COLO668 (cell line): ENCODE data around the gene TRIM32.
"Not testable (repeated sequence)": the region's sequence is repeated elsewhere in the genome, so short reads cannot be mapped to it uniquely, and the experiment has no call there.

Experiments
- DNase-seq: peaks from one replicate; lab custom pipeline; 2025; ENCODE audit not compliant: unreplicated experiment; lab: John Stamatoyannopoulos, UW

TRIM32 gene

DNA sequence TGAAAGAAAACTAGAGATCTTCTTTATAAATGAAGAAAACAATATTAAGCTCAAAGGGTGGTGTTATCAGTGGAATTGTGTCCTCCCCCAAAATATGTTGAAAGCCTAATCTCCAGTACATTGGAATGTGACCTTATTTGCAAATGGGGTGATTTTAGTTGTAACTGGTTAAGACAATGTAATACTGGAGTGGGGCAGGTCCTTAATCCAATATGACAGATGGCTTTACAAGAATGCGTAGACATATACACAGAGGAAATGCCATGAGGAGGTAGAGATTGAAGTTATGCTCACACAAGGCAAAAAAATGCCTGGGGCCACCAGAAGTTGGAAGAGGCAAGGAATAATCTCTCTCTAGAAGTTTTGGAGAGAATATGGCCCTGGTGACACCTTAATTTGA lies 13.7 kb upstream of the TRIM32 start:
- no peak for DNase-seq

DNA sequence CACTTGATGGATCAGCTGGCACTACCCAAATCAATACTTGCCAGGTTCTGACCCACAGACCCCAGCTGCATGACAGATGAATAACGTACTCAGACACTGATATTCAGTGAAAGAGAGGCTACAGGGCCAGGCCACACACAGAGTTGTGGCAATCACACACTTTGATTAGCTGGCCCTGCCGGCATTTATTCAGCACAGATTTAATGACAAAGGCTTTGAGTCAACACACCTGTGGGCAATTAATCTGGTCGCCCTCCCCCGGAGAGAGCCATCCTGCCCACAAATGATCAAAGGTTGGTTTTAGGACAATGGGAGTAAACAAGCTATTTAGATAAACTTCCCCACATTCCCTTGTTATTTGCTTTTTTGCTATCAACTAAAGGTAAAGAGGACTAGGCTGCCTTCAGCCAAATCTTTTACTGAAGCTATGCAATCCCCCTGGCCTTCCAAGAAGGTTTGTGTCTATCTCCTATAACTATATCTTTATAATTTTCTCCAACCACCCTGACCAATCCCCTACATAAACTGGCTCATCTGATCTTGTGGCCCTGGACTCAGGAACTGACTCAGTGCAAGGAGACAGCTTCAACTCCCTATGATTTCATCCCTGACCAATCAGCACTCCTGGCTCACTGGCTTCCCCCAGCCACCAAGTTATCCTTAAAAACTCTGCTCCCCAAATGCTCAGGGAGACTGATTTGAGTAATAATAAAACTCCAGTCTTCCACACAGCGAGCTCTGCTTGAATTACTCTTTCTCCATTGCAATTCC lies 12.7 kb upstream of the TRIM32 start:
- DNase-seq: no peak

DNA sequence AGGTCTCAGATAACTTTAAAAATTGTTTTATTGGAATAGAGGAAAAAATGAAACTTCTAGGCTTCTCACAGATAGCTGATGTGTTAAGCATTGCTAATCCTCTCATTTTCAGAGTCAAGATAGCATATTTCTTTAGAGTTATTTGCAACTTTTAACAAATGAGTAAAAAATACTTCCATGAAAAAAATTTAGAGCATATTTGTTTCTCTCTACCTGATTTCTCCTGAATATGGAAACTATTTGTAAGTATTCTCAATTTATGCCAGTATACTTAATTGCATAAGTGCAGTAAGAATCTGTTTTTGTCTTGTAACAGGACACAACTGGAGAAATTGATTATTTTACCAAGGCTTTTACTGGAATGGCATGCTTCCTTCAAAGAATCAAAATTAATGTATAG lies 3.6 kb upstream of the TRIM32 start:
- no peak for DNase-seq

DNA sequence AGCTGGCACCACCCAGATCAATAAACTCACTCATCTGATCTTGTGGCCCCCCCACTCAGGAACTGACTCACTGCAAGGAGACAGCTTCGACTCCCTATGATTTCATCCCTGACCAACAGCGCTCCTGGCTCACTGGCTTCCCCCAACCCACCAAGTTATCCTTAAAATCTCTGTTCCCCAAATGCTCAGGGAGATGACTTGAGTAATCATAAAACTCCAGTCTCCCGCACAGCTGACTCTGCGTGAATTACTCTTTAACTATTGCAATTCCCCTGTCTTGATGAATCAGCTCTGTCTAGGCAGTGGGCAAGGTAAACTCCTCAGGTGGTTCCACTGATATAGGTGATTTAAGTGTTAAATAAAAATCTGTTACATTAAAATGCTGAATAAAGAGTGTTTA lies 1.9 kb upstream of the TRIM32 start:
- DNase-seq: no peak

DNA sequence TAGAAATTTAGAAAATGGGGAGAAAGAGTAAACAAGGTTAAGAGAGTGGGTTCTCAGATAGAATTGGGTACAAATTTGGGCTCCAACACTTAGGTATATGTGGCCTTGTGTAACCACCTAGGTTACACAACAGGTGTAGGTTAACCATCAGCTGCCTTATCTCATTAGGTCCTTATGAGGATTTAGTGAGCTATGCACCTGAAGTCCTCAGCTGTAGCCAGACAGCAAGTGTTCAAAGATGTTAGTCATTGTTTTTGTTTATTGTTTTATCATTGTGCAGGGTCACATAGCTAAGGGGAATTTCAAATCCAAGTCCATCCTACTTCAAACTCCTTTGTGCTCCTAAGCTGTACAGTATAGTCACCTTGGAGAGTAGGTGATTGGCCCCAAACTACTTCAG lies 970 bp upstream of the TRIM32 start:
- no peak for DNase-seq

DNA sequence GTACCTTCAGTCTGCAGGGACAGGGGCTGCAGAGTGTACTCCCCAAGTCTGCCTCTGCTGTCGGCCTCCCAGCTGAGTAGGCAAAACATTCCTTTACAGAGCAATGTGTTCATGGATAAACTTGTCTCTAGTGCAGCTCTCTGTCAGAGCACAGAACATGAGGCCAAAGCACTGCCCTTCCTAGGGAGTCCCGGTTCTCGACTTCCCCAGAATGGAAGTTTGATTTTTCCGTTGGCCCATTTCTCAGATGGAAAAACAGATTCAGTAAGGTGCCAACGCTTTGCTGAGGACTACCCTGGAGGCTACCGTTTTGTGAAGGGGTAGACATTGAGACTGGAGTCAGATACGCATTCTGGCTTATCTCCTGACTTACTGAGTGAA lies 422 bp upstream of the TRIM32 start:
- no peak for DNase-seq

DNA sequence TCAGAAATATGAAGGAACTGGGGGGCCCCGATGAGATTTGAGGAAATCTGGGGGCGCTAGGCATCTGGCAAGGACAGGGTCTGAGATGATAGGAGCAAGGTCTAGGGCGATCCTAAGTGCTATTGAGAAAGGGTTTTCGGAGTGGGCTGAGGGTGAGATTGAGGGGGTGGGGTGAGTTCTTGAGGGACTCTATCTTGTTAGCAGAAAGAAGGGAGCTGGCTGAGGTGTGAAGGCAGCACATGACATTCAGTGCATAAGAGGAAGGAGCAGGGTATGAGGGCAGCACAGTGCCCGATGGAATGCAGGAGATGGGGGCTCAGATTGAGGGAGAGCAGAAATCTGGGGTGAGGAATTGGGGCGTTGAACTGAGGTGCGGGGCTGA lies 640 bp downstream of the TRIM32 start:
- no peak for DNase-seq

DNA sequence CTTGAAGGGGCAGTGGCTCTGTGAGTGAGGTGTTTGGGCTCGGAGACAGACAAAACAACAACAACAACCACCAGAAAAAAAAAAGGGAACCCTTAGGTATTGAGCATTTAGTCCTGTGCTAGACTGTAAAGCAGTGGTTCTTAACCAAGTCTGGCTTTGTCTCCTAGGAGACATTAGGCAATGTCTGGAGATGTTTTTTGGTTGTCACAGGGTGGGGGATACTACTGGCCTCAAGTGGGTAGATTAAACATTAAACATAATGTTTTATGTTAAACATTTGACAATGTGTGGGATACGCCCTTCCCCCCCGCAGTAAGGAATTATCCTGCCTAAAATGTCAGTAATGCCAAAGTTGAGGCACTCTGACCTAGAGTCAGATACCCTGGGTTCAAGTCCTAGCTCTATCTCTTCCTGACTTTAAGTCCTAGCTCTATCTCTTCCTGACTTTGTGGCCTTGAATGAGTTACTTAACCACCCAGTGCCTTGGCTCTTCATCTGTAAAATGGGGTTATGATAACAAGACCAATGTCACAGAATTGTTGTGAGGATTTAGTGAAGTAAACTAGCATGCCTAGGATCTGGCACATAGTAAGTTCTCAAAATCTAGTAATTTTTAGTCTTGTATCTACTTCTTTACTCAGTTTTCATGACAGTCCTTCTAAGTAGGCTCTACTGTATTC lies 1.8 kb downstream of the TRIM32 start:
- no peak for DNase-seq

DNA sequence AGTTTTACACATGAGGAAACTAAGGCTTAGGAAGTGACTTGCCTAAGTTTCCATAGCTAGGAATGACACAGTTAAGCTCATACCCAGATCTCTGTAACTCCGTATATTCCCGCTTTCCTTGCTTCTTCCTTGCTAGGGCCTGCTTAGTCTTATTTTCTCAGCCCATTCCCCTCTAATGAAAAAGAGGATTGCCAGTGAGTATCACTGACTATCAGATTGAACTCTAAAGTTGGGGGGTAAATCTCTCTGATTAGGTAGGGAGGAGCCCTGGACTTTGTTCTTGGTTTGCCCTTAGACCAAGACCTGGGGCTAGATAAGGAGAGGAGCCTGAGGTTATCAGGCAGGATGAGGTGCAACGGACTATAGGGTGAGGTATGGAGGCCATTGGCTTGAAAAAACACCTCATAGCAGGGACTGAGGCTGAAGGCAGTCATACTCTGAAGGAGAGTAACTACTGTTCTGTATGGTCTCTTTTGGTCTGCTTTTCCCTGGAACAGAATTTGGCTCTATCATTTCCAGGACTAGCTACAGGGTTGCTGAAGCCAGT lies 2.5 kb downstream of the TRIM32 start:
- DNase-seq: no peak

DNA sequence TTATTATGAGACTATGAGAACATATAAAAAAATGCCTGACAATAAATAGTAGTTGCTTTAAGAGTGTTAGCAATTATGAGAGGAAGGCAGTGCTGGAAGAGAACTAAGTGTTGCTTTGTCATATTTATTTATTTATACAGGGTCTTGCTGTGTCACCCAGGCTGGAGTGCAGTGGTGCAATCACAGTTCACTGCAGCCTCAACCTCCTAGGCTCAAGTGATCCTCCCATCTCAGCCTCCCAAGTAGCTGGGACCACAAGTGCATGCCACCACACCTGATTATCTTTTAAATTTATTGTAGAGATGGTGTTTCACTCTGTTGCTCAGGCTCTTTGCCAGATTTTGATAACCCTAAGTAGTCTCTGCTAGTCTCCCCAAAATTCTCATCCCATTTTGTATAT lies 3.7 kb downstream of the TRIM32 start:
- not testable (repeated sequence) for DNase-seq

DNA sequence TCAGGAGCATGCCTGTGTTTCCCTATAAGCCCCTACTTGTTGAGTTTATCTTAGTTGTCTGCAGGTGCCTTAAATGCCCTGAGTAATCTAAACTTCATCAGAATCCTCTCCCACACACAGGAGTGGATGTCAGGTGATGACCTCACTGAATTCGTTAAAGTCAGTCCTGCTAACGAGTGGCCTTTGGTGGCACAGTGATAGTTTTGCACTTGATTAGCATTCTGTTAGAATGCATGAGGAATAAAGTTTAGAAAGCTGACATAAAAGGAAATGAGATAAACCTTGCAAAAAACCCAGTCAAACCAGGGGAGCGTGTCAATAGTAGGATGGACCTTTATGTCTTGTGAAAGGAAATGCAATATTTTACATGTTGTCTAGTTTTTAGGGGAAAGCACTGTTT lies 4.5 kb downstream of the TRIM32 start:
- no peak for DNase-seq

DNA sequence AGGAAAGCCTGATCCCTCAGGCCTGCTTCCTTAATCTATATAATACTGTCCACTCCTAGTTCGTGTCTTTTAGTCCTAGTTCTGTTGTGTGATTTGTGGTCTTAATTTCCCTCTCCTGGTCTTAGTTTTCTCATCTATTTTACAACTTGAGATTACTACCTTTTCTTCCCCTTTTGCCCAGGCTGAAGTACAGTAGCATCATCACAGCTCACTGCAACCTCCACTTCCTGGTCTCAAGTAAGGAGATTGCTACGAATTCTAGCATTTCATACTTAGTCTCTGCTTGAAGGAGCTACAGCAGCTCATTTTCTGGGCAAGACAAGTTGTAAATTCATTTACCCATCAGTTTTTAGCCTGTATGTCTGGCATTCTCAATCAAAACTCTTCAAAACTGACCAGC lies 5.5 kb downstream of the TRIM32 start:
- no peak for DNase-seq

DNA sequence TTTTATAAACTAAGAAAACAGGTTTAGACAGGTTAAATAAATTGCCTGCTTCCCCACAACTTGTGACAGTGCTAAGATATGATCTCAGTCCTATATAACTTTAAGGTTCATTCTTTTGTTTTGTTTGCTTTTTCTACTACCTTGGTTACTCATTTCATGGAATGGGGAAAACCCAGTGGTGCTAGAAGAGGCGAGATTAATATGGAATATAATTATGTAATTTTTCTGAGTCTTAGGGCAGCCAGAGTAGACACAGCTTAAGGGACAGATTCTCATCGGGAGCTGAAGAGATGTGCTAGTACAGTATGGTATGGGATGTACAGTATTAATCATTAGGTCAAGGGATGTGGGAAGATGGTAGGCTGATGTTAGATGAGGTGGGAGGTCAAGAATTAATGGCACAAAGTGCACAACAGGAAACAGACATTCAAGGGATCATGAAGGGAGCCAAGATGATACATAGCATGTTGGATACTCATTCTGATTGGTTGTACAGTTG lies 6.2 kb downstream of the TRIM32 start:
- DNase-seq: no peak

DNA sequence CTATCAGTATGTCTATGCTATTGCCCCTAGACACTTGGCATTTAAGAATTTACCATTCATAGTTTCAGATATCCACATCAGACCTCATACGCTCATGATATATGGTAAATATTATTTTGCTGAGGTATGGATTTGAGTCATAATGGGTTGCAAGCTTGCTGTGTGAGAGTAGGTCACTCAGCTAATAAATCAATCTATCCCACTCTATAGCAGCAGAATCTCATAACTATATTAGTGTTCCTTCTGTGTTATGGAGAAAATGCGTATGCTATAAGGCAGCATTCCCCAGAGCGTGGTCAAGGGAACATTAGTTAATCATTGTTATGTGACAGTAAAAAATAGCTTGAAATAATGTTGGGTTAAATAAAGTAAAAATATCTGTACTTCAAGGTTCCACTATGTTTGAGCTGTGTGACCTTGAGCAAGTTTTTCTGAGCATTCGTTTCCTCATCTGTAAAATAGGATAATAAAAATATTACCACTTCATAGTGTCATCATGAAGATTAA lies 7.7 kb downstream of the TRIM32 start:
- DNase-seq: no peak

DNA sequence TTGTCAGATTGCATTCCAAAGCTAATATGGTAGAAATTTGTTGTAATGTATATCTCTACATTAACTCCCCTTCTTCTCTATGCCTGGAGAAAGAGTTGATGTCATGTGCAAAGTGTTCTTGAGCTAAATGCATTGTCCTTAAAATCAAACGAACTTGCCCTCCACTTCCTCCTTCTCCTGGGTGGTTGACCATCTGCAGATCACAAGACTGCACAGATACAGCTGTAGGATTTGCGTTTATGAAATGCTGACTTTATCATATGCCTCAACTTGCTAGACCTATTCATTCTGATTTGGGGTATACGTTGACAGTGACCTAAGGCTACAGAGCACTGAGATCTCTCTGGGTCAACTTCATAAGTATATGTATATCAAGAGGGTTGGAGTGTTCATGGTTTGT lies 8.3 kb downstream of the TRIM32 start:
- DNase-seq: no peak

DNA sequence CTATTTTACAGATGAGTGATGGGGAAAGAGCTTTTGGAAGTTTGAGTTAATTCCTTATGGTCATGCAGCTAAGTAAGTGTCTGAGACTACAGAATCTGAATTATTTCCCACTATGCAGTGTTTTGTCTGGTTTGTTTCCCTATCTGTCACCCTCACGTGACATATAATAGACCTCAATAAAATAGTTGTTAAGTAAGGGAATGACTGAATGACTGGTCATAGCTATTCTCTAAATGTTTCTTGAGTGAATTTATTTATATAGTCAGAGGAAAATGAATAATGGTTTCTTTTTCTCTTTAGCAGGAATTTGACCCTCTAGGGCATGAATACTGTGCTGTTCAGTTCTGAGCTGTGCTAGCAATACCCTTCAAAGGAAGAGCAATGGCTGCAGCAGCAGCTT lies 10.3 kb downstream of the TRIM32 start:
- no peak for DNase-seq

DNA sequence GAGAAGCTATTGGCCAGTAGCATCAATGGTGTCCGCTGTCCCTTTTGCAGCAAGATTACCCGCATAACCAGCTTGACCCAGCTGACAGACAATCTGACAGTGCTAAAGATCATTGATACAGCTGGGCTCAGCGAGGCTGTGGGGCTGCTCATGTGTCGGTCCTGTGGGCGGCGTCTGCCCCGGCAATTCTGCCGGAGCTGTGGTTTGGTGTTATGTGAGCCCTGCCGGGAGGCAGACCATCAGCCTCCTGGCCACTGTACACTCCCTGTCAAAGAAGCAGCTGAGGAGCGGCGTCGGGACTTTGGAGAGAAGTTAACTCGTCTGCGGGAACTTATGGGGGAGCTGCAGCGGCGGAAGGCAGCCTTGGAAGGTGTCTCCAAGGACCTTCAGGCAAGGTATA lies 10.8 kb downstream of the TRIM32 start:
- DNase-seq: no peak

DNA sequence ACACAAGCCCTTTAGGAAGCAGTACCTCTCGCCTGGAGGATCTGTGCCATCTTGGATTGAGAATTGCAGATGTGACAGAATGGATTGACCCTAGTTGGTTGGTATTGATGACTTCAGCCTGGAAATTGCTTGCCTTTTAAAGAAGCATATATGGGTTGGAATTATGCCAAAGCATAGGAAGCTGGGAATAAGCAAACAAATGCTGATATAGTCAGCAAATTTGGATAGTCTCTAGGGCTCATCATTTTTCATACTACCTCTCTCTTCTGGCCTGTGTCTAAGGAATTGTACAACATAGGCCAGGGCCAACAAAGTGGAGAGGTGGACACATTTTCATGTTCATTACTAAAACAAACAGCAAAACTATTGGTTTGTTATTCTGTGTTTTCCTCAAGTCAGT lies 13.2 kb downstream of the TRIM32 start:
- DNase-seq: no peak

DNA sequence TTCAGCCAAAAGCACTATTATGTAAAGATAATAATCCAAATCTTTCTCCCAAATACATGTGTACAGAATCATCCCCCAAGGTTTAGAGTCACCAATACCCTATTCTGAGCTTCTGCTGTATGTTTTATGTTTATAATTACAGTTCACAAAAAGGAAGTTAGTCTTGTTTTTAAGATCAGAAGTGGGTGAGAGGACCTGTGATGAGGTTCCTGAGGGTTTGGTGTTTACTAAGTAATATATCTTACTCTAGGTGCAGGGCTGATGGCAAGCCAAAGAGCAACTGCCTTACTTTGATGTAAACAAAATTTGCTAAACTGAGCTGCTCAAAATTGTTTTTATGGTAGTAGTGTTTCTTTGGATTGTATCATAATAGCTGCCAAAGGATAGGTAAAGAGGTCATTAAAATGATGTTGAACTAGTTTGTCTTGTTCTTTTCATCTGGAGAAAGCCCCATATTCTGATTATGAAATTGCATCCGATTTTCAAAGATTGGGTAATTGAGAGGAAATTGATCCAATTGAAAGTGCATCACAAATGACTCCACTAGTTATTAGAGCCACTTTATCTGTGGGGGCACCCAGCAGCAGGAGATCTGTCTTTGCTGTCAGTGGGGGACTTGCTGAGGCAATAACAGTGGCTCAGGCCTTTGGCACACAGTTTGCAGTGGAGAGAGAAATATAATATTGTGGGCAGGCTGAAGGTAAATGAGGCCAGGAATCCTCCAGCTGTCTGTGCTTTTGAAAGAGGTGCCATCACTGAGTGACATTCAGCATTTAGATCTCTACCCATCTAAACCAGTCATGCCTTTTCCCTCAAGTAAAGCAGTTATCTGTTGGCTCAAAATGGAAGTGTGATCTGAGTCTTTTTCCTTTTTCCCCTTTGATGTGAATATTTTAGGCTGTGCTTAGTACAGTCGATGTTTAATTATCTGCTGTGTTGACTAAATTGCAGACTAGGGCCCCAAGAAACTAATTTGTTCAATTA lies 14.1 kb downstream of the TRIM32 start:
- DNase-seq: no peak

DNA sequence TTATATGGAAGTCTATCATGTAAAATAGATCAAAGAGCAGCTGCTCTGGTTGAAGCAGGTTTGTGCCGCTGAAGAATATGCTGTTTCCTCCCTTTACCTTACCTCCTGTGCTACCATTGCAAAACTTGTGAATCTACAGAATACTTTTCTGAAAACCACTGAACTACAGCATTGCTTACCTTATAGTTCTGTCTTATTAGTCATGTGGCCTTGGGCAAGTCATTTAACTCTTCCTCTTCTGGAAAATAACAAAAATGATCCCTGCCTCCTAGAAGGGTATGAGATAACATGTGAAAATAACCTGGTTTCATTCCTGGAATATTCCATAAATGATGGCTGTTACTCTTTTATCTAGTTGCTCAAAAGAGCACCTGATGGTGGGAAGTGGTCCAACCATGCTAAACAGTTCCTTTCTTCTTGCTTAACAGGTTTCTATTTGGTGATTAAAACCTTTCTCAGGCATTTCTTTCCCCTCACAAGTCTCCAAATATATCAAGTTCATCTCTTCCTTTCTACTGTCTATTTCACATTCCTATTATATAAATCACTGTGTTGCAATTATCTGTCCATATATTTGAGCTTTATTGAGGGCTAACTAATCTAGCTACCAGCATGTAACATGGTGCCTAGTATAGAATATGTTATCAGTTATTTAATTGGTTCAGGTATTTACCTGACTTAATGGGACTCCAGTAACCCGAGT lies 15.0 kb downstream of the TRIM32 start:
- DNase-seq: no peak
